PC-3 (cell line): ENCODE results near the gene LDHAL6A. TPM values are rescaled to one million over a fixed set of nuclear protein-coding genes. Genes with fewer than 3 reads are reported as not detected.

Experiments
- ATAC-seq: fragments of 200-7000 bp; cut with Tn5 transposase; 2 replicates; pipeline ENCODE4 v1.9.1; 2020; ENCODE audit warnings: mild to moderate bottlenecking, moderate library complexity
- BruUV-seq: library from RNA; stranded (reverse); fragments of 400-500 nt; replicated peaks from 2 replicates; lab custom pipeline; 2021; lab: Mats Ljungman, UMichigan
- CTCF ChIA-PET: fragments of 300-600 bp; sonication (Branson Sonifier 250); formaldehyde crosslinking; loops from one replicate; lab custom pipeline; 2022; ENCODE audit warnings: antibody characterized with exemption; lab: Charles Lee
- POLR2A ChIA-PET: fragments of 300-600 bp; sonication (Branson Sonifier 250); formaldehyde crosslinking; loops from one replicate; lab custom pipeline; 2022; ENCODE audit warnings: antibody characterized with exemption; ENCODE audit not compliant: unreplicated experiment; lab: Charles Lee
- DNase-seq: peaks from one replicate; pipeline ENCODE4 v3.0.0-alpha.2; 2015
- H2AFZ ChIP-seq: fragments of 300-600 bp; sonication (generic); 2 replicates; pipeline ENCODE4 v1.6.0; 2016; ENCODE audit warnings: antibody characterized with exemption, low read length
- H3F3A ChIP-seq: fragments of 300-600 bp; sonication (generic); one replicate; pipeline ENCODE4 v1.6.0; 2017; ENCODE audit warnings: antibody characterized with exemption, low read length, control low read depth, mild to moderate bottlenecking; ENCODE audit not compliant: unreplicated experiment
- H3K27ac ChIP-seq: fragments of 300-600 bp; sonication (generic); 2 replicates; pipeline ENCODE4 v1.5.1; 2016; ENCODE audit warnings: mild to moderate bottlenecking, low read length
- H3K27me3 ChIP-seq: fragments of 300-600 bp; sonication (generic); 2 replicates; pipeline ENCODE4 v1.6.1; 2016; ENCODE audit warnings: low read length, mixed read lengths
- H3K36me3 ChIP-seq: fragments of 300-600 bp; sonication (generic); 2 replicates; pipeline ENCODE4 v1.6.1; 2016; ENCODE audit warnings: low read depth, mixed run types, low read length, mixed read lengths
- H3K4me1 ChIP-seq: fragments of 300-600 bp; sonication (generic); 2 replicates; pipeline ENCODE4 v1.5.1; 2016; ENCODE audit warnings: low read length; ENCODE audit not compliant: insufficient read depth
- H3K4me2 ChIP-seq: fragments of 300-600 bp; sonication (generic); 2 replicates; pipeline ENCODE4 v1.6.0; 2016; ENCODE audit warnings: low read length
- H3K4me3 ChIP-seq: fragments of 300-600 bp; sonication (generic); 2 replicates; pipeline ENCODE4 v1.5.1; 2016; ENCODE audit warnings: mild to moderate bottlenecking, low read length, mixed read lengths
- H3K79me2 ChIP-seq: fragments of 300-600 bp; sonication (generic); 2 replicates; pipeline ENCODE4 v1.6.1; 2017; ENCODE audit warnings: low read length, mixed read lengths
- H3K9ac ChIP-seq: fragments of 300-600 bp; sonication (generic); 2 replicates; pipeline ENCODE4 v1.6.0; 2016; ENCODE audit warnings: mild to moderate bottlenecking, low read length
- H3K9me2 ChIP-seq: fragments of 300-600 bp; sonication (generic); replicated peaks from 2 replicates; pipeline ENCODE4 v1.6.1; 2016; ENCODE audit warnings: mixed run types, low read length, mixed read lengths
- H3K9me3 ChIP-seq: fragments of 300-600 bp; sonication (generic); 2 replicates; pipeline ENCODE4 v1.6.1; 2016; ENCODE audit warnings: low read length, mixed read lengths
- H4K20me1 ChIP-seq: fragments of 300-600 bp; sonication (generic); 2 replicates; pipeline ENCODE4 v1.6.1; 2016; ENCODE audit warnings: low read length, mixed read lengths
- CTCF ChIP-seq: fragments of 300-600 bp; sonication (generic); conservative IDR thresholded peaks from 2 replicates; pipeline ENCODE4 v1.5.1; 2017; ENCODE audit warnings: antibody characterized with exemption, low read depth, mild to moderate bottlenecking, low read length
- EZH2 ChIP-seq: fragments of 300-600 bp; sonication (generic); IDR thresholded peaks from one replicate; pipeline ENCODE4 v1.6.1; 2017; ENCODE audit warnings: antibody characterized with exemption, mild to moderate bottlenecking, low read length; ENCODE audit not compliant: unreplicated experiment
- EZH2phosphoT487 ChIP-seq: fragments of 300-600 bp; sonication (generic); IDR thresholded peaks from 2 replicates; pipeline ENCODE4 v1.6.1; 2018; ENCODE audit warnings: mild to moderate bottlenecking, antibody characterized with exemption, low read length, borderline replicate concordance
- intact Hi-C: fragments of 100-400 bp; cut with micrococcal nuclease; formaldehyde crosslinking; loops from 2 replicates; pipeline ENCODE4 v1.9.0; 2023
- total RNA-seq: library from RNA; depleted of rRNA; stranded (reverse); fragments of >200 nt; gene quantifications from 2 replicates; pipeline ENCODE4 v1.2.3, GENCODE V29; 2014

Gene LDHAL6A
- total RNA-seq, 1 experiment from 2014 or later = not detected

- intact Hi-C loops = no loop called here
- Histone ChIP-seq H3K4me3 (no peak overlapping the region), H3K9me2 (no peaks in the 10 kb centered on the region), H3K9me3 (no peaks in the 10 kb centered on the region), H3K27ac (no peak overlapping the region), H3K9ac (no peak overlapping the region), H3F3A (no peaks in the 10 kb centered on the region), H3K27me3 (no peaks in the 10 kb centered on the region), H3K4me1 (peaks cover 19% of the 10 kb centered on the region), H3K79me2 (no peaks in the 10 kb centered on the region), H3K4me2 (no peak overlapping the region), H4K20me1 (no peaks in the 10 kb centered on the region), H3K36me3 (peaks cover 23% of the 10 kb centered on the region), H2AFZ (no peak overlapping the region)
- DNase-seq (no peak), ATAC-seq (no peak)
- POLR2A ChIA-PET = no interaction called here
- TF ChIP-seq EZH2phosphoT487 = no peak
- no peak for TF ChIP-seq CTCF
- no peak for TF ChIP-seq EZH2
- BruUV-seq = no TSS peak
- CTCF ChIA-PET = no interaction called here
Observed at GRCh38 chr11:18485913-18486528, 30.4 kb downstream of the LDHAL6A start.

GRCh38 chr11:18490319-18490718 is 34.7 kb downstream of the LDHAL6A start:
- no peak overlapping the region for H2AFZ ChIP-seq
- peaks cover 60% of the 10 kb centered on the region for H3K4me1 ChIP-seq
- no peaks in the 10 kb centered on the region for H3K79me2 ChIP-seq
- no peaks in the 10 kb centered on the region for H3K36me3 ChIP-seq
- H3K9me2 ChIP-seq = no peaks in the 10 kb centered on the region
- H3K4me3 ChIP-seq = no peak overlapping the region
- peaks cover 12% of the 10 kb centered on the region for H3F3A ChIP-seq
- intact Hi-C loops = loop anchor here (5.0 to 10.0 kb wide), 2 partner anchors 83 to 166 kb away; partner anchors contain the start of genes GTF2H1 and HPS5
- DNase-seq (peak; percentile 40), ATAC-seq (no peak)
- BruUV-seq = no TSS peak
- peak overlapping the region; percentile 22 for H3K4me2 ChIP-seq
- H3K9ac ChIP-seq = no peak overlapping the region
- H3K9me3 ChIP-seq = no peaks in the 10 kb centered on the region
- H3K27ac ChIP-seq = 0 out of 2 replicates have a peak overlapping the region, but pooled peaks have one; percentile 10
- no peaks in the 10 kb centered on the region for H4K20me1 ChIP-seq
- CTCF ChIA-PET = no interaction called here
- TF ChIP-seq CTCF (no peak), EZH2phosphoT487 (no peak), EZH2 (no peak)
- POLR2A ChIA-PET = no interaction called here
- no peaks in the 10 kb centered on the region for H3K27me3 ChIP-seq

GRCh38 chr11:18490736-18491485 is 35.3 kb downstream of the LDHAL6A start:
- H3F3A ChIP-seq = peaks cover 12% of the 10 kb centered on the region
- no peak for ATAC-seq
- no peaks in the 10 kb centered on the region for H3K9me3 ChIP-seq
- intact Hi-C loops = loop anchor here (5.0 to 10.0 kb wide), 2 partner anchors 84 to 166 kb away; partner anchors contain the start of genes GTF2H1 and HPS5
- no peaks in the 10 kb centered on the region for H3K9me2 ChIP-seq
- H3K79me2 ChIP-seq = no peaks in the 10 kb centered on the region
- no peaks in the 10 kb centered on the region for H4K20me1 ChIP-seq
- H3K27me3 ChIP-seq = no peaks in the 10 kb centered on the region
- H3K4me1 ChIP-seq = peaks cover 62% of the 10 kb centered on the region
- H2AFZ ChIP-seq = no peak overlapping the region
- no TSS peak for BruUV-seq
- peak overlapping the region; percentile 72 for H3K4me2 ChIP-seq
- no peak overlapping the region for H3K9ac ChIP-seq
- no peak for DNase-seq
- CTCF ChIA-PET = no interaction called here
- no peaks in the 10 kb centered on the region for H3K36me3 ChIP-seq
- 0 out of 2 replicates have a peak overlapping the region, but pooled peaks have one; percentile 44 for H3K27ac ChIP-seq
- H3K4me3 ChIP-seq = no peak overlapping the region
- POLR2A ChIA-PET = no interaction called here
- TF ChIP-seq CTCF = no peak
- TF ChIP-seq EZH2 = no peak
- TF ChIP-seq EZH2phosphoT487 = no peak
